Measurements from ENCODE around the gene WSCD2.
A peak's percentile ranks its signal among the peaks of the same experiment; 100 is the strongest.

DNA sequence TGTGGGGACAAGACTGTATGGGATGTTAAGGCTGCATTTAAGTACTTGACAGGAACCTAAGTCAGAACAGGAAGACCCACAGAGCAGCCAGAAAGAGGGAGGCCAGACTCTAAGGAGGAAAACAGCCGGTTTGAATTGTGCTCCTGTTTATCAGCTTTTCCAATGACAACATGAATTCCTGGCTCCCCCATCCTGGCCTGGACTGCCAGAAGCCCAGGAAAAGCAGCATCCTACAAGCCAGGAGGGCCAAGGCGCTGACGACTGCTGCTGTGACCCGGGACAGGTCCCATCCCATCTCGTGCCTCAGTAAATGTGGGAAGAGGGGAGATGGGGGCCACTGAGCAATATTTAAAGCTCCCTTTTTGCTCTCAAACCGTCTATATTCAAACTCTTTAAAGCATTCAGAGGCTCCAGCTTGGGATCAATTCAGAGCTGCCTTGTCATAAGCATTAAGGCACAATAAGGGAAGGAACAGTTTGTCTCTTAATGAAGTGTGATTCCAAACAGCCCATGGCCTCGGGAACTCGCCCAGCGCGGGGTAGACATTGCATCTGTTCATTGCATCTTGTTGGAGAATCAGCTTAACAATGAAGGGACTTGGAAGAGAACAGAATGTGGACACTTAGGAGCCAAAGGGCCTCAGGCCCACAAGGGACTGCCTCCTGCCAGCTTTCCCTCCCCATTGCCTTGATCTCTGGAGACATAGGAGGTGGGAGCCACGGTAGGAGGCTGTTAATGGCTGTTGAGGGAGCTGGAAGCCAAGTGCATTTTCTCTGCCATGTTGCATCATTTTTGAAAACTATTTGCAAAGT is 160.5 kb downstream of the WSCD2 start:
- TF ChIP-seq POLR2AphosphoS5 (IDR thresholded peaks at IDR 0.05): peak; percentile 15 to 53 (median 44)
- no peak for TF ChIP-seq POLR2A (IDR thresholded peaks at IDR 0.05)
- TF ChIP-seq, protein P1, sequence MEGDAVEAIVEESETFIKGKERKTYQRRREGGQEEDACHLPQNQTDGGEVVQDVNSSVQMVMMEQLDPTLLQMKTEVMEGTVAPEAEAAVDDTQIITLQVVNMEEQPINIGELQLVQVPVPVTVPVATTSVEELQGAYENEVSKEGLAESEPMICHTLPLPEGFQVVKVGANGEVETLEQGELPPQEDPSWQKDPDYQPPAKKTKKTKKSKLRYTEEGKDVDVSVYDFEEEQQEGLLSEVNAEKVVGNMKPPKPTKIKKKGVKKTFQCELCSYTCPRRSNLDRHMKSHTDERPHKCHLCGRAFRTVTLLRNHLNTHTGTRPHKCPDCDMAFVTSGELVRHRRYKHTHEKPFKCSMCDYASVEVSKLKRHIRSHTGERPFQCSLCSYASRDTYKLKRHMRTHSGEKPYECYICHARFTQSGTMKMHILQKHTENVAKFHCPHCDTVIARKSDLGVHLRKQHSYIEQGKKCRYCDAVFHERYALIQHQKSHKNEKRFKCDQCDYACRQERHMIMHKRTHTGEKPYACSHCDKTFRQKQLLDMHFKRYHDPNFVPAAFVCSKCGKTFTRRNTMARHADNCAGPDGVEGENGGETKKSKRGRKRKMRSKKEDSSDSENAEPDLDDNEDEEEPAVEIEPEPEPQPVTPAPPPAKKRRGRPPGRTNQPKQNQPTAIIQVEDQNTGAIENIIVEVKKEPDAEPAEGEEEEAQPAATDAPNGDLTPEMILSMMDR (IDR thresholded peaks at IDR 0.05): no peak
